Measurements from ENCODE around the gene BCL2L13. TPM values are rescaled to one million over a fixed set of nuclear protein-coding genes. Genes with fewer than 3 reads are reported as not detected.

BCL2L13 gene
- total RNA-seq, 1 donor from 2014 or later: 69.0 TPM

DNA sequence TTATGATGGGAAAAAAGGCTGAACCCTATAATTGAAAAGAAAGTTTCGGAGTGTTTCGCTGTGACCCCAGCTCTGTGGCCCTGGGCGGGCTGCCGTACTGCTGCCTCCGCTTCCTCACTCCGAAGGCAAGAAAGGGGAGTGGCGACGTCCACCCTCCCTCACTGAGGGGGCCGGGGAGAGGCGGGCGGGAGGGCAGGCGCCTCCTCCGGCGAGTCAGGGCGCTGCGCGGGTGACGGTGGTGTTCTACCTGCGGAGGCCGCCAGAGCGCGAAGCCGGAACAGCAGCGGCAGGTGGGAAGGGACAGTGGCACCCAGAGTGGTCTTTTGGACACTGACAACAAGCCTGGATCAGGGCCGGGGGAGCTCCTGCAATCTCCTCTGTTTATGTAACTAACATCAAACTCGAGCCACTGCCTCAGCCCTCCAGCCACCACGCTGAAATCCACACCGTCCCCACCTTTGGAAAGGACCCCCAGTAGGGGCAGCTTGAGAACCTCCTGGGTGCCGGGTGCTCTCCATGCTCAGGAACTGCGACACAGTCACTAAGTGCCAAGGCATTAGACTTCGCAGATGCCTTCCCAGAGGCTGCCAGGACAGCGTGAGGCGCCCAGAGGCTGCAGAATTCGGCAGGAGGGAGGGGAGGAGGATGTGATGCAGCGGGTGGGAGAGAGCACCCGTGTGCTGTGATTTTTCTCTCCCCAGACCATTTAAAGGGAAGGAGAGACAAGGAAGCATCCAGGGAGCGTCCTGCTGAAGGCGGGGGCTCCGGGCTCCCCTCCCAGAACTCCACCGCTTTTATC lies 110.2 kb downstream of the BCL2L13 start:
- Mint-ChIP-seq H3K27me3 (ENCODE audit: low read depth, unreplicated experiment) (peaks cover 3% of the 10 kb centered on the region), H3K4me1 (ENCODE audit: low read depth, unreplicated experiment) (no peaks in the 10 kb centered on the region), H3K4me3 (ENCODE audit: unreplicated experiment) (no peak overlapping the region), H3K36me3 (ENCODE audit: low read depth, unreplicated experiment) (peaks cover 4% of the 10 kb centered on the region), H3K27ac (ENCODE audit: unreplicated experiment) (no peak overlapping the region), H3K9me3 (ENCODE audit: unreplicated experiment) (peaks cover 2% of the 10 kb centered on the region)
- peaks cover 11% of the 10 kb centered on the region for H3K79me2 ChIP-seq (ENCODE audit: insufficient read depth, low read length)
- H3K4me1 ChIP-seq (ENCODE audit: insufficient read depth, low read length): peaks cover 7% of the 10 kb centered on the region
- H4K20me1 ChIP-seq (ENCODE audit: insufficient read depth, low read length): peaks cover 40% of the 10 kb centered on the region
- no peak for DNase-seq (ENCODE audit: low read depth)
- no peak overlapping the region for H3K4me3 ChIP-seq (ENCODE audit: insufficient read depth, low read depth, low read length)
- H3K27ac ChIP-seq (ENCODE audit: low read depth, low read length): no peak overlapping the region
- H3K9ac ChIP-seq (ENCODE audit: low read length): no peak overlapping the region
- no peaks in the 10 kb centered on the region for H3K36me3 ChIP-seq (ENCODE audit: insufficient read depth, low read length)
- no peaks in the 10 kb centered on the region for H3K9me3 ChIP-seq (ENCODE audit: insufficient read depth, low read depth, low read length)
- FAIRE-seq: no peak
- H2AFZ ChIP-seq (ENCODE audit: low read depth, low read length): no peak overlapping the region
- H3K4me2 ChIP-seq (ENCODE audit: low read length): no peak overlapping the region
- no peaks in the 10 kb centered on the region for H3K27me3 ChIP-seq (ENCODE audit: insufficient read depth, low read length)
- TF ChIP-seq, protein P1, sequence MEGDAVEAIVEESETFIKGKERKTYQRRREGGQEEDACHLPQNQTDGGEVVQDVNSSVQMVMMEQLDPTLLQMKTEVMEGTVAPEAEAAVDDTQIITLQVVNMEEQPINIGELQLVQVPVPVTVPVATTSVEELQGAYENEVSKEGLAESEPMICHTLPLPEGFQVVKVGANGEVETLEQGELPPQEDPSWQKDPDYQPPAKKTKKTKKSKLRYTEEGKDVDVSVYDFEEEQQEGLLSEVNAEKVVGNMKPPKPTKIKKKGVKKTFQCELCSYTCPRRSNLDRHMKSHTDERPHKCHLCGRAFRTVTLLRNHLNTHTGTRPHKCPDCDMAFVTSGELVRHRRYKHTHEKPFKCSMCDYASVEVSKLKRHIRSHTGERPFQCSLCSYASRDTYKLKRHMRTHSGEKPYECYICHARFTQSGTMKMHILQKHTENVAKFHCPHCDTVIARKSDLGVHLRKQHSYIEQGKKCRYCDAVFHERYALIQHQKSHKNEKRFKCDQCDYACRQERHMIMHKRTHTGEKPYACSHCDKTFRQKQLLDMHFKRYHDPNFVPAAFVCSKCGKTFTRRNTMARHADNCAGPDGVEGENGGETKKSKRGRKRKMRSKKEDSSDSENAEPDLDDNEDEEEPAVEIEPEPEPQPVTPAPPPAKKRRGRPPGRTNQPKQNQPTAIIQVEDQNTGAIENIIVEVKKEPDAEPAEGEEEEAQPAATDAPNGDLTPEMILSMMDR (IDR thresholded peaks at IDR 0.05; ENCODE audit: insufficient read depth, low read depth, low read length): no peak
- no peak for TF ChIP-seq EZH2 (IDR thresholded peaks at IDR 0.05; ENCODE audit: insufficient read depth, low read length)

DNA sequence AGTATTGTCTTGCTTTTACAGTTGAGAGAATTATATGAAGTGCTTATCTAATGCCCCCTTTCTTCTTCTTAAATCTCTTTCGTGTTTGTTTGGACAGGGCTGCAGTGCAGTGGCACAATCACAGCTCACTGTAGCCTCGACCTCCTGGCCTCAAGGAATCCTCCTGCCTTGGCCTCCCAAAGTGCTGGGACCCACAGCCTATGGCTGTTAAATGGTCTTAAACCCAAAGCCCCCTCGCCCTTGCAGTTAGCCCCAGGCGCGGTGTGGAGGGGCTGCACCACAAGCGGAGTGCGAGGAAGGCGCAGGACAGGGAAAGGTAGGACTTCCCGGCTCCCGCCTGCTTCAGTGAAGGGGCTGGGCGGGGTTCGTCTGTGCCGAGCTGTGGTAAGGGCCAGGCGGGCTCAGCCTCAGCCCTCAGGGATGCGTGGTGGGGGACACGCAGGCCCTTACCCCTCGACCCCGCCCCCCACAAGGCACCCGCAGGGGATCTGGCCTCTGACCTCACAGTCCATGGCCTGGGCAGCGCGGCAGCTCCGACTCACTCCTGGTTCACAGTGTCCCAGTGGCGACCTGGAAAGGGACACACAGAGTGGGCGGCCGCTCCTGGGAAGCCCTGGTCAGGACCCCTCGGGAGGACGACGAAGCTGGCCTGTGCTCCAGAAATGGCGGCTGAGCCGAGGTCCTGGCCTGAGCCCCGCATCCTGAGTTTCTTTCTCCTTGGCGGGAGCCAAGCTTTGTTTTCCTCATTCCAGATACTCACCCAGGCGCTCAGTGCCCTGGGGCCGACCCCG lies 111.2 kb downstream of the BCL2L13 start:
- no peak overlapping the region for H3K4me3 Mint-ChIP-seq (ENCODE audit: unreplicated experiment)
- H3K36me3 Mint-ChIP-seq (ENCODE audit: low read depth, unreplicated experiment): peaks cover 7% of the 10 kb centered on the region
- no peaks in the 10 kb centered on the region for H3K4me1 Mint-ChIP-seq (ENCODE audit: low read depth, unreplicated experiment)
- TF ChIP-seq, protein P1 (IDR thresholded peaks at IDR 0.05; ENCODE audit: insufficient read depth, low read depth, low read length): no peak
- no peak for TF ChIP-seq EZH2 (IDR thresholded peaks at IDR 0.05; ENCODE audit: insufficient read depth, low read length)
- H3K9ac ChIP-seq (ENCODE audit: low read length): no peak overlapping the region
- peaks cover 17% of the 10 kb centered on the region for H3K79me2 ChIP-seq (ENCODE audit: insufficient read depth, low read length)
- H3K9me3 ChIP-seq (ENCODE audit: insufficient read depth, low read depth, low read length): no peaks in the 10 kb centered on the region
- no peak overlapping the region for H3K27ac Mint-ChIP-seq (ENCODE audit: unreplicated experiment)
- no peaks in the 10 kb centered on the region for H3K36me3 ChIP-seq (ENCODE audit: insufficient read depth, low read length)
- DNase-seq (ENCODE audit: low read depth): no peak
- peaks cover 8% of the 10 kb centered on the region for H3K4me1 ChIP-seq (ENCODE audit: insufficient read depth, low read length)
- no peak overlapping the region for H3K27ac ChIP-seq (ENCODE audit: low read depth, low read length)
- no peak overlapping the region for H3K4me2 ChIP-seq (ENCODE audit: low read length)
- peaks cover 41% of the 10 kb centered on the region for H4K20me1 ChIP-seq (ENCODE audit: insufficient read depth, low read length)
- no peak overlapping the region for H3K4me3 ChIP-seq (ENCODE audit: insufficient read depth, low read depth, low read length)
- no peak overlapping the region for H2AFZ ChIP-seq (ENCODE audit: low read depth, low read length)
- peaks cover under 1% of the 10 kb centered on the region for H3K27me3 Mint-ChIP-seq (ENCODE audit: low read depth, unreplicated experiment)
- no peaks in the 10 kb centered on the region for H3K27me3 ChIP-seq (ENCODE audit: insufficient read depth, low read length)
- H3K9me3 Mint-ChIP-seq (ENCODE audit: unreplicated experiment): peaks cover 2% of the 10 kb centered on the region
- no peak for FAIRE-seq
